GM19455 (cell line): ENCODE measurements around the gene GPHB5.
"Not testable (repeated sequence)": the region's sequence is repeated elsewhere in the genome, so short reads cannot be mapped to it uniquely, and the experiment has no call there.

Experiments
- ATAC-seq: cut with Tn5 transposase; IDR thresholded peaks from one replicate; pipeline ENCODE4 v1.9.1; 2021; ENCODE audit not compliant: unreplicated experiment

GPHB5 gene, protein sequence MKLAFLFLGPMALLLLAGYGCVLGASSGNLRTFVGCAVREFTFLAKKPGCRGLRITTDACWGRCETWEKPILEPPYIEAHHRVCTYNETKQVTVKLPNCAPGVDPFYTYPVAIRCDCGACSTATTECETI

GRCh38 chr14:63318835-63319234 lies at the start of gene GPHB5:
GPHB5 (minus strand) TSS chr14:63318935; CDS start chr14:63317849, 1,086 bp downstream.
- no peak for ATAC-seq

DNA sequence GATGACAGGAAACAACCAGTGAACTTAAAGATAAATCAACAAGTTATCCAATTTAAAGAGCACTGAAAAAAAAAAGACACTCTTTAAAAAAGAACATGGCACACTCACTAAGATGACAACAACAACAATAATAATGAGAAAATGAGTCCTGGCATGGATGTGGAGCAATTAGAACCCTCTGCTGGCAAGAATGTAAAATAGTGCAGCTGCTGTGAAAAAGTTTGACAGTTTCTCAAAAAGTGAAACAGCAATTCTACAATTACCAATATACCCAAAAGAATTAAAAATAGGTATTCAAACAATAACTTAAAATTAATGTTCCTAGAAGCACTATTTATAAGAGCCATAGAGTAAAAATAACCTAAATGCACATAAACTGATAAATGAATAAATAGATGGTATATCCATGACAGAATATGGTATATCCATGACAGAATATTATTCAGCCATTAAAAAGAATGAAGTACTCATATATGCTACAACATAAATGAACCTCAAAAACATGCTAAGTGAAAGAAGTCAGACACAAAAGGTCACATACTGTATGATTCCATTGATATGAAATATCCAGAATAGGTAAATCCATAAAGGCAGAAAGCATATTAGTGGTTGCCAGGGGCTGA lies 49.1 kb upstream of the GPHB5 start:
- ATAC-seq: no peak

GRCh38 chr14:63362389-63362819 lies 43.7 kb upstream of the GPHB5 start:
- ATAC-seq: no peak

GRCh38 chr14:63361790-63362189 lies 43.1 kb upstream of the GPHB5 start:
- no peak for ATAC-seq

GRCh38 chr14:63357841-63358240 lies 39.1 kb upstream of the GPHB5 start:
- no peak for ATAC-seq

GRCh38 chr14:63345826-63346225 lies 27.1 kb upstream of the GPHB5 start:
- no peak for ATAC-seq

DNA sequence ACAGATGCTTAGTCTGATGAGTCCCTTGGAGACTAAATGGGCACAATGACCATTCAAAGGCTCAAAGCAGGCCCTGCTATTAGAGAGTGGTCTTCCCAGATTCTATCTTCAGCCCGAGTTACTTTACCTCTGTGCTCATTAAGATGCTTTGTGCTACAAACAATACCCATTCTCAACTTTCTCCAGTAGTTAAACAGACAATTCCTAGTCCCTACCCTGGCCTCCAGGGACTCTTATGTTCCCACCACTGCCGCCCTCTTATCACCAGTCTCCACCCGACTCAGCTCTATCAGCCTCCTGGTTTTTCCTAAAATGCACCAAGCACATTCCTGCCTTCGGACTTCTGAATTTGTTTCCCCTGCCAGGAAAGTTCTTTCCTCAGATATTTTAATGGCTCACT lies 25.6 kb upstream of the GPHB5 start:
- ATAC-seq: no peak

- no peak for ATAC-seq
Observed at GRCh38 chr14:63343878-63344277, 25.1 kb upstream of the GPHB5 start.

DNA sequence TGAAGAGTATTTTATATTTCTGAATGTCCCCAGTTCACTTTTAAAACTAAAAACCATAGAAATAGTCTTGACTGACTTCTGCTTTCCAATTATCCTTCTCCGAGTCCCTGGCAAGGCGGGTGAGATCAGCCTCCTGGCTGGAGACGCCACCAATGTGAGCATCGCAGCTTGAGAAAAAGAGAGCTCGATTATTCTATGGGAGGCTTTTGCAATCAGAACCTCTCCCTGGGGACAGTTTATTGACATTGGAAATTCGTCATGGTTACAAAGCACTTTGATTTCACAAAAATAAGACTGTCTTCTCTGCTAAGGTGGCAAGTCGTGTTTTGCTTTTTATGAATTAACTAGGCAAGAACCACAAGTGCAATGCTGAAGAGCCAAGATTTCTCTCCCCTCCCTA lies 23.6 kb upstream of the GPHB5 start:
- ATAC-seq: no peak

DNA sequence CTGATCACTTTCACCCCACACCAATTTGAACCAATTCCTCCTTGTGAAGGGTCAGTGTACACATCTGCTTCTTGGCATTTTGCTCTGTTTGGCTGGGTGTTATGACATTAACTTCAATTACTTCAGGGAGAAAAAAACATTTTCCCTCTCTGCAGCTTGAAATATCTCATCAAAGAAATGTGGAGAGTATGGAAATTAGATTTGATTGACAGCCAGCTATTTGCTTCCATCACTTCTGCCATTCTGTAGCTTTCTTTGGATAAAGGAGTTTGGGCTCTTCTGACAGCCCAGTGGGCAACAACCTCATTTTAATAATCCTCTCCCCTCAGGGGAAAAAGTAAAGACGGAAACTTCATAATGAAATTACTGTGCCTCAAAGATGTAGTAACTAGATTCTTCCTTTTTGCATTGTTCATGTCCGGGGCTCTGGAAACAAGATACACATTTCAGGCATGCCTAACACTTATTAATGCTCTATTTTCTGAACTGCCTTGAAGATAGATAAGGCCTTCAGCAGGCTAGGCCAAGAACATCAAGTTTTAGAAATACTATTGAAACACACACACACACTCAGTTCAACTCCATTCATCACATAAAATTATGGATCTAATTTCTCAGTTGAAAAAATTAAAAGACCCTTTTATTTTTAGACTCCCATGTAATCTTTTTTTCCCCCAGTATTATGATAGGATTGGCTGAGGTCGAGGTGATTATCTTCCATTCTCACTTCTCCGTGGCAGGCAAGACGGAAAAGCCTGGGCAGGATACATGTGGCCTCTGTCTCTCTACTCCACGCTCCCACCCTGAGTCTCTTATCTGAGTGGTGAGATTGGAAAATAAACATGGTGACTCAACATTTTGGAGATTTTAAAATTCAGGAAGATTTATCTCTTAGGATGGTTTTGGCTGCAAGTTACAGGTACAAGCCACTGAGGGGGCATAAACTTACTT lies 10.3 kb upstream of the GPHB5 start:
- no peak for ATAC-seq

DNA sequence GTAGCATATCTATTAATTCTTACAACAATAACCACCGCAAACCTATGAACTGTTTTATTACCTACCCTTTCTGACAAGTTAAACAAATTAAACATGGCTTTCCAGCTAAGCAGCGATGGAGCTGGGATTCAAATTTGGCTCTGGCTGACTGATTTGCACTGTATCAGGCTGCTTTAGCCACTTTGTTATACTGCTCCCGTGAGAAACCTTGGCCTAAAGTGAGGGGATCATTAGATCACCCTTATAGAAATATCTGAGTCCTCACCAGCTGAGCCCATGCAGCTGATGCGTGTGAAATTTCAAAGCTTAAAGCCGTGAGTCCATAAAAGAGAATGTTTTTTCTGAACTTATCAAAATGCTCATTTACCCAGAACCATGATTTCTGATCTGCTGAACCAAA lies 8.1 kb upstream of the GPHB5 start:
- ATAC-seq: no peak

DNA sequence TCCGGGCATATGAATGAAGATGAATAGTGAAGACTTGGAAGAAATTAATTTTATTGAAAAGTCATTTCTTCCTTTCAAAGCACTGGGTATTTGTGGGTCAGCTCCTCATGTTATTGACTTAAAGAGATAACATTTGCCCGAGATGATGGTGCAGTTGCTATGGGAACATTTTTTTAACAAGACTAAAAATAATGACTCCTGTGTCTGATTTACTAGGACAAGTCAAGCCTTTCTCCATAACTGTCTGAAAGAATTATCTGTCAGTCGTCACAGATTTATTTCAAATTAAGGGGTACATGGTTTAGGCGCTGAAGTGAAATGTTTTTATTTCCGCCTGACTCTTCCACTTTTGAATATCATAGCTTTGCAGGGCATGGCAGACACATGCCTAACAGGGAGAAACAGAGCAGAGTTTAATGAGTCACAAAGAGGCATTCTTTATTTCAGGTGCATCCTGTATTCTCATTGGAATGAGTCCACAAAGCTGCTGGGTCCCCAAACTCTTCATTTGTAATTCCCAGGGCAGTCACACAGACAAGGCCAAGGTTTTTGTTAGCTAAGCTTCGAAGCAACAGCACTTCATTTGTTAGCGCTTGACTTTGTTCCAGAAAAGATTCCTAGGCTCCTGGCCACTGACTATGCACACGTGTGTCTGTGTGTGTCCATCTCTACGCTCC lies 4.3 kb upstream of the GPHB5 start:
- ATAC-seq: no peak

DNA sequence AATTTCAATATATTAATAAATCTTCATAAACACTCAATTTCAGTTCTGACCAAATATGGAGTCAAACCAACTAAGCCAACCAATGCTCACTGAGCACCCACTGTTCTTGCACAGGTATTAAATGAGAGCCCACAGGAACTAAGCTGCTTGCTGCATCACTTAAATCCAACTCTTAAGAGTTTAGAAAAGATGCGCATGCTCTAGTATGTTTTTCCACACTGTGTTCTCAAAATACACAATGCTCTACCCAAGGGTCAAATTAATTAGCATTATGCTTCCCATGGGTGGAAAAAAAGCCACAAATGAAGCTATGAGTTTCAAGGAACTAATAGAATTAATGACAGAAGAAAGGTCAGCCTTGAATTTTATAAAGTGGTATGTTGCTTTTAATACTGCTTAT lies 3.7 kb upstream of the GPHB5 start:
- ATAC-seq: no peak

DNA sequence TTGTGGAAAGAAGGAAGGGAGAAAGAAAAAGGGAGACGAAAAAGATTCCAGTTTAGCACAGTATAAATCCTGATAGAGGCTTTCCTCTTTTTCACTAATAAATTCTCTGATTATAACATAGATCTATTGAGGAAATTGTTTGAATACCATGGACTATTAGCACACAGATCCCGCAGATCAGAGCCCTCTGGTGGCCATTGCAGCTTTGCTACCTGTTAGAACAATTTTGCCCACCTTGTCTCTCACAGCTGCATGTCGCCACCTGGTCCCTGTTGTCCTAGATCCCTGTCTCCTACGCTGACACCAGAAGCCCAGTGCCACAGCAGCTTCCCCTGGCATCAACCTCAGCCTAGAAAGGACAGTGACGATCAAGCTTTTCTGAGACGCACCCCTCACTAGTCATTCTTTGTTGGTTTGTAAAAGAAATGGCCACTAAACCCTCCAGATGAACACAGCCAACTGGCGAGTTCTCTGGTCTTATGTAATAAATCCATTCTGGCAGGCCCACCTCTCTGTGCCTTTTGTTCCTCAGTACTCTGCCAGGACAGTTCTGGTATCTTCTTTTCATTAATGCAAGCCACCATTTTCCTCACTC lies 9.9 kb downstream of the GPHB5 start:
- ATAC-seq: no peak

DNA sequence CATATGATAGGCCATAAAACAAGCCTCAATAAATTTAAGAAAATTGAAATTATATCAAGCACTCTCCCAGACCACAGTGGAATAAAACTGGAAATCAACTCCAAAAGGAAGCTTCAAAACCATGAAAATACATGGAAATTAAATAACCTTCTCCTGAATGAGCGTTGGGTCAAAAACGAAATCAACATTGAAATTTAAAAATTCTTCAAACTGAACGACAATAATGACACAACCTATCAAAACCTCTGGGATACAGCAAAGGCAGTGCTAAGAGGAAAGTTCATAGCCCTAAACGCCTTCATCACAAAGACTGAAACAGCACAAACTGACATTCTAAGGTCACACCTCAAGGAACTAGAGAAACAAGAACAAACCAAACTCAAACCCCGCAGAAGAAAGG lies 14.3 kb downstream of the GPHB5 start:
- ATAC-seq: not testable (repeated sequence)

- no peak for ATAC-seq
Observed at GRCh38 chr14:63301891-63302534, 16.7 kb downstream of the GPHB5 start.

- no peak for ATAC-seq
Observed at GRCh38 chr14:63300854-63301253, 17.9 kb downstream of the GPHB5 start.

- ATAC-seq: no peak
Observed at GRCh38 chr14:63299351-63300110, 19.2 kb downstream of the GPHB5 start.

DNA sequence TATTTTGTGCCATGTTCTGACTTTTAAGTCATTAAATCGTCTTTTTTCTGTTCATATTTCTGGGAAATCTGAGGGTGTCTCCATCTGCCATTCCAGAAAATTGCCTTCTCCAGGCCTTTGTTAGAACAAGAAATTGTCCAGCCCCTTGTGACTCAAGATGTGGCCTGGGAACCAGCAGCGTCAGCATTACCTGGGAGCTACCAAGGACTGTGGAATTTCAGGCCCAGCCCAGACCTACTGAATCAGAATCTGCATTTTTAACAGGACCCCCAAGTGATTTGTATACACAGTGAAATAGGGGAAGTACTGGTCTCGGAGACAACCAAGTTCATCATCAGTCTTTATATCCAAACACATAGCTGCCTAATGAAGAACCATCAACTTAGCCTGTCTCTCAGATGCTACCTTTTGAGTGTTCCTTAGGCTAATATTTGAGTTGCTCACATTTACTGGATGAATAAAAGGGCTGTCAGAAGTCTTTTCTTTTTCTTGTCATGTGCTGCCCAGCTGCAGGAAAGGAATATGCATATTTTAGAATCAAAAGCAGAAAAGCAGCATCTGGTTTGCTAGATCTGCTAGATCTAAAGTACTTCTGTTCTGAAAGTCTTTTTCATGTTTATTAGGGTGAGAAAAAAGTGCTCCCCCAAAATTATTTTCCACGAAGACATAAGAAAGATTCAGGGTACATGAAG lies 21.2 kb downstream of the GPHB5 start:
- ATAC-seq: no peak
